ENCODE measurements around the gene ERICH4.

ERICH4 gene

DNA sequence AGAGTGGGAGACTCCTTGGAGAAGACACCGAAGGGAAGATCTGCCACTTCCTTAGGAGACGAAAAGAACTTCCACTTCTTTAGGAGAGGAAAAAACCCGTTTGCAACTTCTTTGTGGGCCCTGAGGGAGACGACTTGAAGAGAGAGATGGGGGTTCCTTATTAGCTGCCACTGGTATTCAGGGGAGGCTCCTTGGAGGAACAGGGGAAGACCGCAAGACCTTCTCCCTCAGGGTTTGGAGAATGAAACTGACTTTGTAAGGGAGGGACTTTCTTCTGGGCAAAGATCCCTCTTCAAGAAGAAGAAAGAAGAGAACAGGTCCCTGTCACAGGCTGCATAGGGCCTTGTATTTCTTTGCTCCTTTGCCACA lies 44.9 kb upstream of the ERICH4 start:
- no CpG with 5 or more reads among the region's 5 CpGs for WGBS, 2 donors (ENCODE audit: extremely low coverage in 2 of 2, insufficient read length in 2 of 2, insufficient replicate concordance in 1 of 2)

DNA sequence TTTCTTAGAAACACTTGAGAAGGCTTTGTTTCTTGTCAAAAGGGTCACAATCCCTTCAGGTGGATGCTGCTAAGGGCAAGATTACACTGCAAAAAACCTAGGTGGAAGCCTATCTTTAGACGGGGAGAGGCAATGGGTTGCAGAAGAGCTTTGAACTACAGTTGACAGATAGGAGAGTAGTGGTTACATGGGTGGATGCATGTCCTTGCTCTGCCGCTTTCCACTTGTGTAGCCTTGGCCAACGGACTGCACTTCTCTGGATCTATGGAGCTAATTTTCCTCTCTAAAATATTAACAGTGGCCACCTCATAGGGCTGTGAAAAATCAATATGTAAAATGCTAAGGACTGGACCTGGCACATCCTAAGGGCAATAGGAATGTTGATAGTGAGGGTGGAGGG lies 44.4 kb upstream of the ERICH4 start:
- no peak for DNase-seq (ENCODE audit: low spot score)
- no CpG with 5 or more reads among the region's 3 CpGs for WGBS, 2 donors (ENCODE audit: extremely low coverage in 2 of 2, insufficient read length in 2 of 2, insufficient replicate concordance in 1 of 2)
- Histone ChIP-seq H4K8ac (ENCODE audit: low read depth, low read length) (no peak overlapping the region), H3K4me3 (ENCODE audit: low read length in 2 of 2) (peak overlapping the region; percentile 5 to 76), H3K27me3 (ENCODE audit: control insufficient read depth in 3 of 3, insufficient read depth in 3 of 3, low read depth in 1 of 3, low read length in 3 of 3) (no peaks in the 10 kb centered on the region), H3K36me3 (replicated peaks in 1 of 2; ENCODE audit: control insufficient read depth in 2 of 2, insufficient read depth in 2 of 2, low read length in 2 of 2) (no peaks in the 10 kb centered on the region), H3K18ac (ENCODE audit: low read length) (no peak overlapping the region), H2BK15ac (ENCODE audit: low read length) (no peak overlapping the region), H2BK5ac (ENCODE audit: low read length) (no peak overlapping the region), H2AK5ac (ENCODE audit: low read depth, low read length) (no peak overlapping the region), H3K79me1 (ENCODE audit: low read depth, low read length) (no peaks in the 10 kb centered on the region), H2BK12ac (ENCODE audit: low read length) (no peak overlapping the region), H3K23ac (ENCODE audit: low read depth, low read length, poor library complexity) (no peak overlapping the region), H3K9ac (ENCODE audit: low read depth, low read length, poor library complexity) (no peak overlapping the region), H2BK120ac (ENCODE audit: low read depth, low read length) (no peak overlapping the region), H3K4me2 (ENCODE audit: insufficient read depth, low read length, poor library complexity, severe bottlenecking) (peak overlapping the region; percentile 59), H3K27ac (replicated peaks; ENCODE audit: low read length) (no peak overlapping the region), H2AFZ (ENCODE audit: low read length) (no peak overlapping the region), H3K9me3 (replicated peaks in 1 of 2; ENCODE audit: control insufficient read depth in 2 of 2, insufficient read depth in 1 of 2, low read depth in 1 of 2, low read length in 2 of 2) (no peaks in the 10 kb centered on the region), H4K91ac (ENCODE audit: low read depth, low read length, poor library complexity) (no peak overlapping the region), H3K14ac (ENCODE audit: low read length) (no peak overlapping the region), H3K4me1 (ENCODE audit: control insufficient read depth in 2 of 2, insufficient read depth in 1 of 2, low read depth in 1 of 2, low read length in 2 of 2) (peaks cover 3 to 5% of the 10 kb centered on the region in 2 donors), H3K4ac (ENCODE audit: low read length) (no peak overlapping the region)

More for the DNA sequence above, 44.9 kb upstream of the ERICH4 start:
- no peak overlapping the region for H4K91ac ChIP-seq (ENCODE audit: low read depth, low read length, poor library complexity)
- no peak overlapping the region for H3K27ac ChIP-seq (replicated peaks; ENCODE audit: low read length)
- H3K4me2 ChIP-seq (ENCODE audit: insufficient read depth, low read length, poor library complexity, severe bottlenecking) = peak overlapping the region; percentile 59
- H2BK5ac ChIP-seq (ENCODE audit: low read length) = no peak overlapping the region
- H2AFZ ChIP-seq (ENCODE audit: low read length) = peak overlapping the region; percentile 79
- H3K36me3 ChIP-seq (replicated peaks in 1 of 2; ENCODE audit: control insufficient read depth in 2 of 2, insufficient read depth in 2 of 2, low read length in 2 of 2) = no peaks in the 10 kb centered on the region
- no peak overlapping the region for H2BK12ac ChIP-seq (ENCODE audit: low read length)
- no peak overlapping the region for H2AK5ac ChIP-seq (ENCODE audit: low read depth, low read length)
- no peak overlapping the region for H2BK15ac ChIP-seq (ENCODE audit: low read length)
- H3K14ac ChIP-seq (ENCODE audit: low read length) = no peak overlapping the region
- peaks cover 3 to 5% of the 10 kb centered on the region in 2 donors for H3K4me1 ChIP-seq (ENCODE audit: control insufficient read depth in 2 of 2, insufficient read depth in 1 of 2, low read depth in 1 of 2, low read length in 2 of 2)
- H3K4me3 ChIP-seq (ENCODE audit: low read length in 2 of 2) = peak overlapping the region; percentile 76 to 94
- H3K9me3 ChIP-seq (replicated peaks in 1 of 2; ENCODE audit: control insufficient read depth in 2 of 2, insufficient read depth in 1 of 2, low read depth in 1 of 2, low read length in 2 of 2) = no peaks in the 10 kb centered on the region
- H4K8ac ChIP-seq (ENCODE audit: low read depth, low read length) = no peak overlapping the region
- H3K9ac ChIP-seq (ENCODE audit: low read depth, low read length, poor library complexity) = peak overlapping the region; percentile 75
- no peak overlapping the region for H3K18ac ChIP-seq (ENCODE audit: low read length)
- H3K27me3 ChIP-seq (ENCODE audit: control insufficient read depth in 3 of 3, insufficient read depth in 3 of 3, low read depth in 1 of 3, low read length in 3 of 3) = no peaks in the 10 kb centered on the region
- no peaks in the 10 kb centered on the region for H3K79me1 ChIP-seq (ENCODE audit: low read depth, low read length)
- no peak overlapping the region for H3K23ac ChIP-seq (ENCODE audit: low read depth, low read length, poor library complexity)
- H3K4ac ChIP-seq (ENCODE audit: low read length) = no peak overlapping the region
- no peak for DNase-seq (ENCODE audit: low spot score)
- no peak overlapping the region for H2BK120ac ChIP-seq (ENCODE audit: low read depth, low read length)

DNA sequence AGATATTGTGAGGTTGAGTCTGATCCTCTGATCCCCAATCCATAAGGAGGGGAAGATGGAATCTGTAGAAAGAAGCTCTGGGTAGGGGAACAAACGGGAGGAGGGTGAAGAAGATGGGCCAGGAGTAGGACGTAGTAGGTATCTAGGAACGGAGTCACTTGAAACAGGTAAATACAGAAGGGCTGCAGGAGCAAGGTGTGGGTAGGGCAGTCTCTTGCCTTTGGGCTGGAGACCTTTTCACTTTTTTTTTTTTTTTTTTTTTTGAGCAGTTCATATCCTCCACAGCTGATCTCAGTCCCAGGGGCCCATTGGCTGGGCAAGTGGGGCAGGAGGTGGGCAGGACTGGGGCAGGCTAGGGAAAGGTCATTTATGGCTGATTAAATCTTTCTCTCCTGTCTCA lies 43.9 kb upstream of the ERICH4 start:
- no peak for DNase-seq (ENCODE audit: low spot score)
- no peaks in the 10 kb centered on the region for H3K36me3 ChIP-seq (replicated peaks in 1 of 2; ENCODE audit: control insufficient read depth in 2 of 2, insufficient read depth in 2 of 2, low read length in 2 of 2)
- no peaks in the 10 kb centered on the region for H3K9me3 ChIP-seq (replicated peaks in 1 of 2; ENCODE audit: control insufficient read depth in 2 of 2, insufficient read depth in 1 of 2, low read depth in 1 of 2, low read length in 2 of 2)
- H3K18ac ChIP-seq (ENCODE audit: low read length) = no peak overlapping the region
- H3K4me2 ChIP-seq (ENCODE audit: insufficient read depth, low read length, poor library complexity, severe bottlenecking) = no peak overlapping the region
- H3K4me3 ChIP-seq (ENCODE audit: low read length in 2 of 2) = peak overlapping the region in 1 of 2 donors; percentile 76
- H3K27me3 ChIP-seq (ENCODE audit: control insufficient read depth in 3 of 3, insufficient read depth in 3 of 3, low read depth in 1 of 3, low read length in 3 of 3) = no peaks in the 10 kb centered on the region
- H4K91ac ChIP-seq (ENCODE audit: low read depth, low read length, poor library complexity) = no peak overlapping the region
- H3K4me1 ChIP-seq (ENCODE audit: control insufficient read depth in 2 of 2, insufficient read depth in 1 of 2, low read depth in 1 of 2, low read length in 2 of 2) = peaks cover 3 to 5% of the 10 kb centered on the region in 2 donors
- H3K79me1 ChIP-seq (ENCODE audit: low read depth, low read length) = no peaks in the 10 kb centered on the region
- H2BK120ac ChIP-seq (ENCODE audit: low read depth, low read length) = no peak overlapping the region
- H3K14ac ChIP-seq (ENCODE audit: low read length) = no peak overlapping the region
- no peak overlapping the region for H4K8ac ChIP-seq (ENCODE audit: low read depth, low read length)
- WGBS, 2 donors (ENCODE audit: extremely low coverage in 2 of 2, insufficient read length in 2 of 2, insufficient replicate concordance in 1 of 2) = no CpG with 5 or more reads among the region's 3 CpGs
- no peak overlapping the region for H2BK15ac ChIP-seq (ENCODE audit: low read length)
- H3K23ac ChIP-seq (ENCODE audit: low read depth, low read length, poor library complexity) = no peak overlapping the region
- no peak overlapping the region for H3K9ac ChIP-seq (ENCODE audit: low read depth, low read length, poor library complexity)
- no peak overlapping the region for H3K27ac ChIP-seq (replicated peaks; ENCODE audit: low read length)
- no peak overlapping the region for H2AK5ac ChIP-seq (ENCODE audit: low read depth, low read length)
- no peak overlapping the region for H2BK5ac ChIP-seq (ENCODE audit: low read length)
- no peak overlapping the region for H3K4ac ChIP-seq (ENCODE audit: low read length)
- H2AFZ ChIP-seq (ENCODE audit: low read length) = no peak overlapping the region
- no peak overlapping the region for H2BK12ac ChIP-seq (ENCODE audit: low read length)

DNA sequence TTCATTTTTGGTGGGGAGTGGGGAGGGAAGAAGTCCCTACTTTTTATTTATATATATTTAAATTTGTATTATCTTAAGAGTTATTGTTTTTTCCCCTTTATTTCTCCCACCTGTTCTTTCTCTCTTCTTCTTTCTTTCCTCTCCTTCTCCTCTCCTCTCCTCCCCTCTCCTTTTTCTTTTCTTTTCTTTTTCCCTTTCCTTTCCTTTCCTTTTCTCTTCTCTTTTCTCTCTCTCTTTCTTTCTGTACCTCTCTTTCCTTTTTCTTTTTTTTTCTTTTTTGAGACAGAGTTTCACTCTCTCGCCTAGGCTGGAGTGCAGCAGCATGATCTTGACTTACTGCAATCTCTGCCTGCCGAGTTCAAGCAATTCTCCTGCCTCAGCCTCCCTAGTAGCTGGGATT lies 43.4 kb upstream of the ERICH4 start:
- no peak overlapping the region for H3K4ac ChIP-seq (ENCODE audit: low read length)
- no peak overlapping the region for H3K4me3 ChIP-seq (ENCODE audit: low read length in 2 of 2)
- H3K9ac ChIP-seq (ENCODE audit: low read depth, low read length, poor library complexity) = no peak overlapping the region
- no peak overlapping the region for H2BK12ac ChIP-seq (ENCODE audit: low read length)
- DNase-seq (ENCODE audit: low spot score) = no peak
- no peaks in the 10 kb centered on the region for H3K36me3 ChIP-seq (replicated peaks in 1 of 2; ENCODE audit: control insufficient read depth in 2 of 2, insufficient read depth in 2 of 2, low read length in 2 of 2)
- no peak overlapping the region for H3K23ac ChIP-seq (ENCODE audit: low read depth, low read length, poor library complexity)
- no peak overlapping the region for H3K18ac ChIP-seq (ENCODE audit: low read length)
- H4K8ac ChIP-seq (ENCODE audit: low read depth, low read length) = no peak overlapping the region
- no CpG with 5 or more reads among the region's 2 CpGs for WGBS, 2 donors (ENCODE audit: extremely low coverage in 2 of 2, insufficient read length in 2 of 2, insufficient replicate concordance in 1 of 2)
- no peak overlapping the region for H3K4me2 ChIP-seq (ENCODE audit: insufficient read depth, low read length, poor library complexity, severe bottlenecking)
- no peak overlapping the region for H2BK15ac ChIP-seq (ENCODE audit: low read length)
- H3K9me3 ChIP-seq (replicated peaks in 1 of 2; ENCODE audit: control insufficient read depth in 2 of 2, insufficient read depth in 1 of 2, low read depth in 1 of 2, low read length in 2 of 2) = no peaks in the 10 kb centered on the region
- no peak overlapping the region for H2AK5ac ChIP-seq (ENCODE audit: low read depth, low read length)
- H4K91ac ChIP-seq (ENCODE audit: low read depth, low read length, poor library complexity) = no peak overlapping the region
- no peaks in the 10 kb centered on the region for H3K79me1 ChIP-seq (ENCODE audit: low read depth, low read length)
- no peak overlapping the region for H2BK5ac ChIP-seq (ENCODE audit: low read length)
- H3K27me3 ChIP-seq (ENCODE audit: control insufficient read depth in 3 of 3, insufficient read depth in 3 of 3, low read depth in 1 of 3, low read length in 3 of 3) = no peaks in the 10 kb centered on the region
- no peak overlapping the region for H2AFZ ChIP-seq (ENCODE audit: low read length)
- H2BK120ac ChIP-seq (ENCODE audit: low read depth, low read length) = no peak overlapping the region
- no peak overlapping the region for H3K27ac ChIP-seq (replicated peaks; ENCODE audit: low read length)
- no peak overlapping the region for H3K14ac ChIP-seq (ENCODE audit: low read length)
- H3K4me1 ChIP-seq (ENCODE audit: control insufficient read depth in 2 of 2, insufficient read depth in 1 of 2, low read depth in 1 of 2, low read length in 2 of 2) = peaks cover 3 to 5% of the 10 kb centered on the region in 2 donors

Measured in neuronal stem cell (in vitro differentiated cells).